ENCODE results near the gene HHIPL2.
"Not testable (repeated sequence)": the region's sequence is repeated elsewhere in the genome, so short reads cannot be mapped to it uniquely, and the experiment has no call there.

- not testable (repeated sequence) for TF ChIP-seq EZH2 (IDR thresholded peaks at IDR 0.05; ENCODE audit: low read depth, unreplicated experiment)
- peak in 1 of 2 experiments; percentile 27; a peak in 1 of 4 replicates for TF ChIP-seq CTCF (conservative IDR thresholded peaks at IDR 0.05; ENCODE audit: low read depth in 2 of 2)
Observed at GRCh38 chr1:222476436-222476835, 71.5 kb downstream of the HHIPL2 start.
